ENCODE results near the gene IQSEC3.
A peak's percentile ranks its signal among the peaks of the same experiment; 100 is the strongest.

IQSEC3 gene

DNA sequence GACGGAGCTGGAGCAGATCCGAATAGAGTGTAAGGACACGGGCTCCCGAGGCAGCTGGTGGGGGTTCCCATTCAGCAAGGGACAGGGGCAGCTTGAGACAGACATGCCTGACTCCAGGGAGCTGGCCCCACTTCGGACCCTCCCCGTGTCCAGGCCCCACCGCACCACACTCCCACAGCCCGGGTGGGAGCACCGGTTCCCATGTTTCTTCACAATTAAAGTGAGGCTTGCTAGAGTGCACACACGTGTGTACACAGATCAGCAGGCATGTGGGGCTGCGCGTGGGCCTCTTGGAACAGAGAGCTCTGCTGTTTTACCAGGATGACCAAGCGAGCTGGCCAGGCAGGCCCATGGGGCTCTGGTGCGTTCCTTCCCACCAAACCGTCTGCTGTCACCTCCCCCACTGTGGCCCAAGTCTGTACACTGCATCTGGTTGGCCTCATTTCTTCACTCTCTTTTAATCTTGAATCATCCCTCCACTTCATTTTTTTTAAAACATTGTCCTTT is 99.3 kb downstream of the IQSEC3 start:
- no peak for DNase-seq (ENCODE audit: low read depth)
- TF ChIP-seq, protein P1, sequence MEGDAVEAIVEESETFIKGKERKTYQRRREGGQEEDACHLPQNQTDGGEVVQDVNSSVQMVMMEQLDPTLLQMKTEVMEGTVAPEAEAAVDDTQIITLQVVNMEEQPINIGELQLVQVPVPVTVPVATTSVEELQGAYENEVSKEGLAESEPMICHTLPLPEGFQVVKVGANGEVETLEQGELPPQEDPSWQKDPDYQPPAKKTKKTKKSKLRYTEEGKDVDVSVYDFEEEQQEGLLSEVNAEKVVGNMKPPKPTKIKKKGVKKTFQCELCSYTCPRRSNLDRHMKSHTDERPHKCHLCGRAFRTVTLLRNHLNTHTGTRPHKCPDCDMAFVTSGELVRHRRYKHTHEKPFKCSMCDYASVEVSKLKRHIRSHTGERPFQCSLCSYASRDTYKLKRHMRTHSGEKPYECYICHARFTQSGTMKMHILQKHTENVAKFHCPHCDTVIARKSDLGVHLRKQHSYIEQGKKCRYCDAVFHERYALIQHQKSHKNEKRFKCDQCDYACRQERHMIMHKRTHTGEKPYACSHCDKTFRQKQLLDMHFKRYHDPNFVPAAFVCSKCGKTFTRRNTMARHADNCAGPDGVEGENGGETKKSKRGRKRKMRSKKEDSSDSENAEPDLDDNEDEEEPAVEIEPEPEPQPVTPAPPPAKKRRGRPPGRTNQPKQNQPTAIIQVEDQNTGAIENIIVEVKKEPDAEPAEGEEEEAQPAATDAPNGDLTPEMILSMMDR (IDR thresholded peaks at IDR 0.05; ENCODE audit: low read length, missing control alignments): no peak
- H3K4me3 ChIP-seq (replicated peaks; ENCODE audit: low read depth, low read length): no peak overlapping the region

DNA sequence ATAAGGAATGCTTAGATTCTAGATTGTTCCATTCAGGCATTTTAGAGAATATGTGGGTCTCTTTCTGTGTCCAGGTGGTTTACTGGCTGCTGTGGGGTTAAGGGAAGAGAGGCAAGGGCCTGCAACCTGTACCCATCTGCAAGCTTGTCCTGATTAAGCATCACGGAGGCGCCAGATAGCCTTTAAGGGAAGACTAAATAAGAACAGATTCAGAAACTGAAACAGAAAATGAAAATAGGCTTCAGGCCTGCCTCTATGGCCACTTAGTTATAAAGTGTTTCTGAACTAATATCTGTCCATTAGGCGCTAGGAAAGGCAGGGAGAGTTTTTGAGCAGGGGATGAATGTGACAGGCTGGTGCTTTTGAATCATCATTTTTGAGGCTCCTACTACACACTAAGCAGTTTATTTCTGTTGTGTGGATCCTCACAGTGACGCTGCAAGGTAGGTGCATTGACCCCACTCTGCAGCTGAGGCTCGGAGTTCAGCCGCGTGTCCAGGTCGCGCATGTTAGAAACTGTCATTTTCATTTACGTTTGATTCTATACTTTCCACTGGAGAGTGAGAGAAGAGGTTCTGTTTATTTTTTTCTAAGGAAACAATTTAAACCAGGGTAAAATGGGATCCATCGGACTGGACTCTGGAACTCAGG is 100.0 kb downstream of the IQSEC3 start:
- no peak overlapping the region for H3K4me3 ChIP-seq (replicated peaks; ENCODE audit: low read depth, low read length)
- TF ChIP-seq, protein P1 (IDR thresholded peaks at IDR 0.05; ENCODE audit: low read length, missing control alignments): no peak
- DNase-seq (ENCODE audit: low read depth): no peak

DNA sequence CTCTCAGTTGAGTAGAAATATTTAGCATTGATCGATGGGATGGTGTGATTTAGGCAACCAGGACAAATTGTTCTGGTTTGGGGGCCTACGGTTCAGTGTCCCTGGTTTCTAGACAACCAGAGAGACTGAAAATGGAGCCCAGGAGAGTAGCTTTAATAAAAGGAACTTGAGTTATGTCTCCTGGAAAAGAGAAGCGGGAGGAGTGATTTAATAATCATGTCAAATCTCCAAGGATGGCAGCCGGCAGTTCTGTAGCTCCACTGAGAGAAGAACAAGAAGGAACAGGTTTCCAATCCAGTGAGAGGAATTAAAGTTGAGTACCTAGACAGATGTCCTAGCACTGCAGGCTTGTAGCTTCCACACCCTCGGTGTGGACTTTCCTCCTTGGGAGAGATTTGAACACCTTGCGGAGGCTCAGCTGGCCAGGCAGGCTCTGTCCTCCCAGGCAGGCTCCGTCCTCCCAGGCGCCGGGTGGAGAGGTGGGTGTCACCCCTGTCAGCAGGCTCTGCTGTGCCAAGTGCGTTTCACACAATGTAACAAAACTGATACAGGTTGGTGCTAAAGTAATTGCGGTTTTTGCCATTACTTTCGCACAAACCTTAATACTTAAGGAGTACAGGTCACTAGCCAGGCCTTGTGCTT is 101.5 kb downstream of the IQSEC3 start:
- TF ChIP-seq, protein P1 (IDR thresholded peaks at IDR 0.05; ENCODE audit: low read length, missing control alignments): no peak
- no peak overlapping the region for H3K4me3 ChIP-seq (replicated peaks; ENCODE audit: low read depth, low read length)
- no peak for DNase-seq (ENCODE audit: low read depth)

DNA sequence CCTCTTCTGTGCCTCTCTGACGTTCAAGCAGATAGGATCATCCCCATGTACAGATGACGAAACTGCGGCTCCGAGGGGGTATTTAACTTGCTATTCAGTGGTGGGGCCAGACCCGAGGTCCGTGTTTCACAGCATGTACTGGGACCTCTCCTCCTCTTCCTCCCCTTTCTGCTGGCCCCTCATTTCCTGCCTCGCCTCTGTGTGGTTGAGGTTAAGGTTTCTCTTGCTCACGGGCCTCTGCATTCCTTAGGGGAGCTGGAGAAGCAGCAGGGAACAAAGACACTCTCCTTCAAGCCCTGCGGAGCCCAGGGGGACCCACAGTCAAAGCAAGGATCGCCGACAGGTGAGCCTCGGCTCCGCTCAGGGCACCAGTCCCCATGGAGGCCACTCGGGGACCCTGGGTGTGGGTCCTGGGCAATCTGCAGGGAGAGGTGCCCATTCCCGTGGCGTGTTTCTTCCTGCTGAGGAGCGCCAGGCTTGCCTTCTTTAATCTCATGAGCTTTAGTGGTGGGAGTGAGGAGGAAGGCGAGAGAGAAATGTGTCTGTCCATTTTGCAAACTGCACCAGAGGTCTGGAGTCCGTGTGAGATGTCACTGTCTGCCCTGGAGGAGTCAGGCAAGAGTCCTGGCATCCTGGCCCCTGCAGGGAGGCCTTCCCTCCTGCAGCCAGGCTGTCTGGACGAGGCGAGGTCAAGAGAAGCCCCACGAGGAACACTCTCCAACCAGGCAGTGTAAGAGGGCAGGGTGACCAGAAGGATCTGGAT is 102.4 kb downstream of the IQSEC3 start:
- no peak overlapping the region for H3K4me3 ChIP-seq (replicated peaks; ENCODE audit: low read depth, low read length)
- peak; percentile 22 for DNase-seq (ENCODE audit: low read depth)

DNA sequence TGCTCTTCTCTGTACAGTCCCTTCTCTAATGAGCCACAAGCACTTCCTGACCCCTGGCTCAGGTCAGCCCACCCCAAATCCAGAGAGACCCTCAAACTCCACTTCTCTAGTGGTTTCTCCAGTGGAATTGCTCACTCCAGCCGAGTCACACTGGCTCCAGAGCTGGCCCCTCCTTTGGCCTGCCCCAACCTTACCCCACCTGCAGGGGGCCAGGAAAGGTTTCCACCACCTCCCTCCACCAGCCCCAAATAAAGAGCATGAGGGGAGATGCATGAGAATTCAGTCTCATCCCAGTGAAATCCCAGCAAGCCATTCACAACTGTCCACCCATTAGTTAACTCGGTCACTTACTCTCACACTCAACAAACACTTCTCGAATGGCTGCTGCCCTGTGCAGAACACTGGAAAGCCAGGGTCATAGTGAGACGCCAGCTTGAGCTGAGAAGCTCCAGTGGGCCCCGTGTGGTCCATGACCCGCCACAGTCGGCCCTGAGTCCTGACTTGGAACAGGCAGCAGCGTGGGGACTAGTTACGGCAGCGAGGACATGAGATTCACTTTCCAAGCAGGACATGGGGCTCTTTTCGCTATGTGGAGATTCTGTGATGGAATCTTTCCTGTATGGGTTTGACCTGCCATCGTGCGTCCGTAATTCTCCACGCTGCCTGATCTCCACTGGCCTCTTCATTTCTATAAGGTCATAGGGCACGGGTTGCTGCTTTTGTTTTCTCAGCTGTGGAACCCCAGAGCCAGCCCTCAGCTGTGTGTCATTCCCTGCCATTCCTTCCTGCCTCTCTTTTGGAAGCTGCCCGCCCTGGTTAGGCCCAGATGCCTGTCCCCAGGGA is 103.2 kb downstream of the IQSEC3 start:
- no peak overlapping the region for H3K4me3 ChIP-seq (replicated peaks; ENCODE audit: low read depth, low read length)
- DNase-seq (ENCODE audit: low read depth): no peak

More for the DNA sequence above, 102.4 kb downstream of the IQSEC3 start:
- TF ChIP-seq, protein P1 (IDR thresholded peaks at IDR 0.05; ENCODE audit: low read length, missing control alignments): no peak

More for the DNA sequence above, 103.2 kb downstream of the IQSEC3 start:
- TF ChIP-seq, protein P1 (IDR thresholded peaks at IDR 0.05; ENCODE audit: low read length, missing control alignments): no peak
